C4-2B (cell line): ENCODE data around the gene DIAPH2.

Experiments used
- CTCF ChIP-seq: fragments of 450-650 bp; conservative IDR thresholded peaks from 2 replicates; pipeline ENCODE4 v1.5.1; 2017; ENCODE audit warnings: mild to moderate bottlenecking
- ZFX ChIP-seq: fragments of 450-650 bp; IDR thresholded peaks from 2 replicates; pipeline ENCODE4 v1.6.1; 2017

GRCh38 chrX:97119474-97120109 is 434.9 kb downstream of the DIAPH2 start:
- TF ChIP-seq CTCF (no peak), ZFX (no peak)
